Stimulated activated CD8-positive, alpha-beta memory T cell treated with anti-CD3 and anti-CD28 coated beads, Interleukin-15, amount 100 ng/mL, for 1 hour (primary cell): ENCODE results near the gene PEX13.

Experiments used
- DNase-seq: peaks from one replicate; pipeline ENCODE4 v3.0.0-alpha.2; 2020; ENCODE audit warnings: low read depth

Gene PEX13

GRCh38 chr2:61074100-61074499 is 56.6 kb downstream of the PEX13 start:
- no peak for DNase-seq

DNA sequence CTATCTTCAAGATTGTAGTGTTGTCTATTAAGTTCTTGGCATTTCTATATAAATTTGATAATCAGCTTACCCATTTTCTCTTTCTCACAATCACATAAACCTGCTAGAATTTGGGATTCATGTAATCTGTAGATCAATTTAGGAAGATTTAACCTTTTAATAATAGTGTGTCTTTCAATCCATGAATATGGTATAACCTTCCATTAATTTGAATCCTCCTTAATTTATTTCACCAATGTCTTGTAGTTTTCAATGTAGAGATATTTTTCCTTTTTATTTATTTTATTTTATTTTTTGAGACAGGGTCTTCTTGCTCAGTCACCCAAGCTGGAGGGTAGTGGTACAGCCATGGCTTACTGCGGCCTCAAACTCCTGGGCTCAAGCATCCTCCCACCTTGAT is 68.4 kb downstream of the PEX13 start:
- no peak for DNase-seq

- DNase-seq = no peak
Measured at GRCh38 chr2:61089797-61090196, 72.3 kb downstream of the PEX13 start.

DNA sequence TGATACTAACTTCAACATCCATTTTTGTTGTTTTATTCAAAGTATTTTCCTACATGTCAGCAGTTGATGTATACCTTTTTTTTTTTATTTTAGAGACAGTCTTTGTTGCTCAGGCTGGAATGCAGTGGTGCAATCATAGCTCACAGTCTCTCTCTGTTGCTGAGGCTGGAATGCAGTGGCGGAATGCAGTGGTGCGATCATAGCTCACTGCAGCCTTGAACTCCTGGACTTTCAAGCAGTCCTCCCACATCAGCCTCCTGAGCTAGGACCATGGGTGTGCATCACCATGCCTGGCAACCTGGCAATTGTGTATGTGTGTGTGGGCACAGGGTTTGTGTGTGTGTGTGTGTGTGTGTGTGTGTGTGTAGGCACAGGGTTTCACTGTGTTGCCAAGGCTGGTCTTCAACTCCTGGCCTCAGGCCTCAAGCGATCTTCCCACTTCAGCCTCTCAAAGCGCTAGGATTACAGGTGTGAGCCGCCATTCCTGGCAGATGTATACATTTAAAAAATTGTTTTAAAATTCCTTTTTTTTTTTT is 72.9 kb downstream of the PEX13 start:
- DNase-seq = no peak

DNA sequence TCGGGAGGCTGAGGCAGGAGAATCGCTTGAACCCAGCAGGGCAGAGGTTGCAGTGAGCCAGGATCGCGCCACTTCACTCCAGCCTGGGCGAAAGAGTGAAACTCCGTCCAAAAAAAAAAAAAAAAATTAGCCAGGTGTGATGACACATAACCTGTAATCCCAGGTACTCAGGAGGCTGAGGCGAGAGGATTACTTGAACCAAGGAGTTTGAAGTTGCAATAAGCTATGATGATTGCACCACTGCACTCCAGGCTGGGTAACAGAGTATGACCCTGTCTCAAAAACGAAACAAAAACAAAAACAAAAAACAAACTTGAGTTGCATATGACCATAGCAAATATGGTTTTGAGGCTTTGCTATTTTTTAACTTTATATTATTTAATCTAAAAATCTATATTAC is 74.0 kb downstream of the PEX13 start:
- no peak for DNase-seq

DNA sequence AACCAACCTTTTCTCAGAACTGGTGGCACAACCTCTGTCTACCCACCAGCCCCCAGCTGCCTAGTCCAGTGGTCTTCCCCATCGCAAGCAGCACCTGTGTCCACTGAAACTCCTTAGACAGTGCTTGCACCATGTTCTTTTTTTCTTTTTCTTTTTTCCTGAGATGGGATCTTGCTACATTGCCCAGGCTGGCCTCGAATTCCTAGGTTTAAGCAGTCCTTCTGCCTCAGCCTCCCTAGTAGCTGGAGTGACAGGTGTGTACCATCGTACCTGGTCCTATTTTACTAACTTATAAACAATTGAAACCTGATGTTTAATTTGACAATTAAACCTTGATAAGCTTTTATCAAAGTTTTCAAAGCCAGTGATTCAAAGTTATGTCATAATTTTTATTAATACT is 78.9 kb downstream of the PEX13 start:
- DNase-seq = no peak

DNA sequence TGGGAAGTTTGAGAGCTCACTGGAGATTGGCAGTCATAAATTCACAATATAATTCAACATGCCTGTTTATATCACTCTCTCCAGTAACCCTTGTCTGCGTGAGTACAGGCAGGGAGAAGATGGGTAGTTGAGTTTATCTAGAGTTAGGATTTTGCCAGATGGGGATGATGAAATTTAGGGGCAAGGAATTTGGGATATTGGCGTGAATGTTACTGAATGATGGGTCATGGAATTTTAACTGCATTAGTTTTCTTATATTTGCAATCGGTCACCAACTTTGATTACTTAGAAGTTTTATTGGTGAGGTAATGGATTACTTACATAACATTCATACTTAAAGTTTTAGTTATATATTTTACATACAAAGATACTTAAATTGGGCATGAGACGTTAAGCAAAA is 83.3 kb downstream of the PEX13 start:
- DNase-seq = no peak
